22Rv1 (cell line): ENCODE results near the gene IL36RN.

Experiments used
- H3K27ac ChIP-seq: fragments of 450-650 bp; 2 replicates; pipeline ENCODE4 v1.5.1; 2017
- CTCF ChIP-seq: fragments of 450-650 bp; IDR thresholded peaks from 2 replicates; pipeline ENCODE4 v1.5.1; 2017; ENCODE audit warnings: mild to moderate bottlenecking
- ZFX ChIP-seq: fragments of 450-650 bp; IDR thresholded peaks from 2 replicates; pipeline ENCODE4 v1.6.1; 2017; ENCODE audit warnings: antibody characterized with exemption, borderline replicate concordance

Gene IL36RN

GRCh38 chr2:113056521-113056920, 2.5 kb upstream of the IL36RN start:
- no peak overlapping the region for H3K27ac ChIP-seq
- TF ChIP-seq CTCF (no peak), ZFX (no peak)

GRCh38 chr2:113057117-113057516, 1.9 kb upstream of the IL36RN start:
- TF ChIP-seq CTCF, result no peak
- no peak overlapping the region for H3K27ac ChIP-seq

GRCh38 chr2:113058411-113058994, 495 bp upstream of the IL36RN start:
- TF ChIP-seq ZFX, result no peak
- no peak for TF ChIP-seq CTCF
- no peak overlapping the region for H3K27ac ChIP-seq

- no peak overlapping the region for H3K27ac ChIP-seq
- TF ChIP-seq CTCF (no peak), ZFX (no peak)
These were observed 1.4 kb downstream of the IL36RN start for GRCh38 chr2:113060396-113060795.

- TF ChIP-seq ZFX (no peak), CTCF (no peak)
- H3K27ac ChIP-seq, result no peak overlapping the region
These were observed 1.8 kb downstream of the IL36RN start for GRCh38 chr2:113060796-113061195.

DNA sequence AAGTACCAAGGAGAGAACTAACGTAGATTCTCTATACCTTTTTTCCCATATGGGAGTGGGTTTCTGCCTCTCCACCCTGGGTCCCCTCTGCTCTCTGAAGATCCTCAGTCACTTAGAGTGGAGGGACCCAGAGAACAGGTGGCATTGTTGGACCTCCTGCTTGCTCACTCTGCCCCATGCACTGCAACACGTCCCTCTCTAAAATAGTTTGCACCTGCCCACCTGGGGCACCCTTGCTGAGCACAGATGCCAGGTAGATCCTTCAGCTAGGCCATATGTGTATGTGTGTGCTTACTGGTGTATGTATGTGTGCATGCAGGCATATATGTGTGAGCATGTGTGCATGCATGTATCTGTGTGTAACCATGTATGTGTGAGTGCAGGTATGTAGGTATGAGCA, 2.2 kb downstream of the IL36RN start:
- no peak for TF ChIP-seq ZFX
- no peak for TF ChIP-seq CTCF
- no peak overlapping the region for H3K27ac ChIP-seq

GRCh38 chr2:113061896-113062770, 3.1 kb downstream of the IL36RN start:
- H3K27ac ChIP-seq, result no peak overlapping the region
- TF ChIP-seq ZFX (no peak), CTCF (no peak)
